ENCODE data around the gene STARD3. TPM values are rescaled to one million over a fixed set of nuclear protein-coding genes. Genes with fewer than 3 reads are reported as not detected.

The STARD3 gene
- total RNA-seq, 1 experiment from 2014 or later: 42.9 TPM

GRCh38 chr17:39671651-39672521 lies 34.9 kb downstream of the STARD3 start:
- Histone ChIP-seq H3K4me1 (ENCODE audit: low read length) (peaks cover 59% of the 10 kb centered on the region), H3K79me2 (ENCODE audit: low read length) (no peaks in the 10 kb centered on the region), H2AFZ (ENCODE audit: low read length) (0 out of 2 replicates have a peak overlapping the region, but pooled peaks have one; percentile 48), H3K4me3 (ENCODE audit: low read length) (no peak overlapping the region), H3K9ac (ENCODE audit: low read length) (peak overlapping the region; percentile 54), H3K9me2 (replicated peaks; ENCODE audit: insufficient read depth, low read length) (no peaks in the 10 kb centered on the region), H3K27me3 (ENCODE audit: low read length) (no peaks in the 10 kb centered on the region), H3K27ac (ENCODE audit: low read length) (no peak overlapping the region), H4K20me1 (ENCODE audit: insufficient read depth, low read depth, low read length) (no peaks in the 10 kb centered on the region; the same call in 1 of the 2 replicates), H3K4me2 (ENCODE audit: low read depth, low read length, poor library complexity, severe bottlenecking) (peak overlapping the region; percentile 9), H3K9me3 (ENCODE audit: low read length) (no peaks in the 10 kb centered on the region), H3K36me3 (ENCODE audit: insufficient read depth, low read length) (no peaks in the 10 kb centered on the region)
- DNase-seq: peak; percentile 70

GRCh38 chr17:39672522-39673334 lies 35.8 kb downstream of the STARD3 start:
- H3K27me3 ChIP-seq (ENCODE audit: low read length): no peaks in the 10 kb centered on the region
- H3K36me3 ChIP-seq (ENCODE audit: insufficient read depth, low read length): no peaks in the 10 kb centered on the region
- no peak for DNase-seq
- no peaks in the 10 kb centered on the region for H3K9me2 ChIP-seq (replicated peaks; ENCODE audit: insufficient read depth, low read length)
- no peak overlapping the region for H3K4me3 ChIP-seq (ENCODE audit: low read length)
- H4K20me1 ChIP-seq (ENCODE audit: insufficient read depth, low read depth, low read length): no peaks in the 10 kb centered on the region
- H2AFZ ChIP-seq (ENCODE audit: low read length): no peak overlapping the region
- H3K79me2 ChIP-seq (ENCODE audit: low read length): no peaks in the 10 kb centered on the region
- H3K9me3 ChIP-seq (ENCODE audit: low read length): no peaks in the 10 kb centered on the region
- peaks cover 59% of the 10 kb centered on the region for H3K4me1 ChIP-seq (ENCODE audit: low read length)
- H3K27ac ChIP-seq (ENCODE audit: low read length): no peak overlapping the region
- no peak overlapping the region for H3K4me2 ChIP-seq (ENCODE audit: low read depth, low read length, poor library complexity, severe bottlenecking)
- H3K9ac ChIP-seq (ENCODE audit: low read length): no peak overlapping the region

GRCh38 chr17:39673335-39674081 lies 36.6 kb downstream of the STARD3 start:
- Histone ChIP-seq H3K27ac (ENCODE audit: low read length) (no peak overlapping the region), H2AFZ (ENCODE audit: low read length) (no peak overlapping the region), H3K4me3 (ENCODE audit: low read length) (no peak overlapping the region), H3K9ac (ENCODE audit: low read length) (peak overlapping the region; percentile 20; the same call in 1 of the 2 replicates), H3K79me2 (ENCODE audit: low read length) (no peaks in the 10 kb centered on the region), H3K27me3 (ENCODE audit: low read length) (no peaks in the 10 kb centered on the region), H3K4me2 (ENCODE audit: low read depth, low read length, poor library complexity, severe bottlenecking) (no peak overlapping the region), H3K4me1 (ENCODE audit: low read length) (peaks cover 56% of the 10 kb centered on the region), H4K20me1 (ENCODE audit: insufficient read depth, low read depth, low read length) (no peaks in the 10 kb centered on the region), H3K9me2 (replicated peaks; ENCODE audit: insufficient read depth, low read length) (no peaks in the 10 kb centered on the region), H3K36me3 (ENCODE audit: insufficient read depth, low read length) (no peaks in the 10 kb centered on the region), H3K9me3 (ENCODE audit: low read length) (no peaks in the 10 kb centered on the region)
- no peak for DNase-seq

GRCh38 chr17:39674179-39674578 lies 37.2 kb downstream of the STARD3 start:
- Histone ChIP-seq H3K4me3 (ENCODE audit: low read length) (peak overlapping the region; percentile 49; the same call in 1 of the 2 replicates), H3K36me3 (ENCODE audit: insufficient read depth, low read length) (no peaks in the 10 kb centered on the region), H2AFZ (ENCODE audit: low read length) (no peak overlapping the region), H3K79me2 (ENCODE audit: low read length) (no peaks in the 10 kb centered on the region), H3K27ac (ENCODE audit: low read length) (peak overlapping the region; percentile 67), H3K9ac (ENCODE audit: low read length) (peak overlapping the region; percentile 44), H4K20me1 (ENCODE audit: insufficient read depth, low read depth, low read length) (no peaks in the 10 kb centered on the region), H3K9me3 (ENCODE audit: low read length) (no peaks in the 10 kb centered on the region), H3K4me2 (ENCODE audit: low read depth, low read length, poor library complexity, severe bottlenecking) (peak overlapping the region; percentile 61), H3K27me3 (ENCODE audit: low read length) (no peaks in the 10 kb centered on the region), H3K4me1 (ENCODE audit: low read length) (peaks cover 56% of the 10 kb centered on the region), H3K9me2 (replicated peaks; ENCODE audit: insufficient read depth, low read length) (no peaks in the 10 kb centered on the region)
- no peak for DNase-seq

GRCh38 chr17:39674702-39675389 lies 37.9 kb downstream of the STARD3 start:
- H3K27ac ChIP-seq (ENCODE audit: low read length): peak overlapping the region; percentile 67
- peak overlapping the region; percentile 49; the same call in 1 of the 2 replicates for H3K4me3 ChIP-seq (ENCODE audit: low read length)
- peak; percentile 86 for DNase-seq
- no peaks in the 10 kb centered on the region for H4K20me1 ChIP-seq (ENCODE audit: insufficient read depth, low read depth, low read length)
- H3K4me2 ChIP-seq (ENCODE audit: low read depth, low read length, poor library complexity, severe bottlenecking): peak overlapping the region; percentile 61
- no peaks in the 10 kb centered on the region for H3K9me2 ChIP-seq (replicated peaks; ENCODE audit: insufficient read depth, low read length)
- no peaks in the 10 kb centered on the region for H3K27me3 ChIP-seq (ENCODE audit: low read length)
- peaks cover 63% of the 10 kb centered on the region for H3K4me1 ChIP-seq (ENCODE audit: low read length)
- H3K9me3 ChIP-seq (ENCODE audit: low read length): no peaks in the 10 kb centered on the region
- peak overlapping the region; percentile 44 for H3K9ac ChIP-seq (ENCODE audit: low read length)
- H2AFZ ChIP-seq (ENCODE audit: low read length): no peak overlapping the region
- no peaks in the 10 kb centered on the region for H3K79me2 ChIP-seq (ENCODE audit: low read length)
- no peaks in the 10 kb centered on the region for H3K36me3 ChIP-seq (ENCODE audit: insufficient read depth, low read length)

- DNase-seq: no peak
- H3K9me3 ChIP-seq (ENCODE audit: low read length): no peaks in the 10 kb centered on the region
- H3K9ac ChIP-seq (ENCODE audit: low read length): peak overlapping the region; percentile 45
- no peak overlapping the region for H3K4me3 ChIP-seq (ENCODE audit: low read length)
- H4K20me1 ChIP-seq (ENCODE audit: insufficient read depth, low read depth, low read length): no peaks in the 10 kb centered on the region
- peaks cover 70% of the 10 kb centered on the region for H3K4me1 ChIP-seq (ENCODE audit: low read length)
- H3K27ac ChIP-seq (ENCODE audit: low read length): peak overlapping the region; percentile 67
- peak overlapping the region; percentile 61 for H3K4me2 ChIP-seq (ENCODE audit: low read depth, low read length, poor library complexity, severe bottlenecking)
- H3K79me2 ChIP-seq (ENCODE audit: low read length): no peaks in the 10 kb centered on the region
- no peaks in the 10 kb centered on the region for H3K9me2 ChIP-seq (replicated peaks; ENCODE audit: insufficient read depth, low read length)
- H3K36me3 ChIP-seq (ENCODE audit: insufficient read depth, low read length): no peaks in the 10 kb centered on the region
- H2AFZ ChIP-seq (ENCODE audit: low read length): no peak overlapping the region
- no peaks in the 10 kb centered on the region for H3K27me3 ChIP-seq (ENCODE audit: low read length)
These were observed 38.6 kb downstream of the STARD3 start for GRCh38 chr17:39675390-39676082.

GRCh38 chr17:39676198-39676819 lies 39.4 kb downstream of the STARD3 start:
- H2AFZ ChIP-seq (ENCODE audit: low read length): no peak overlapping the region
- peaks cover 73% of the 10 kb centered on the region for H3K4me1 ChIP-seq (ENCODE audit: low read length)
- H3K79me2 ChIP-seq (ENCODE audit: low read length): no peaks in the 10 kb centered on the region
- H4K20me1 ChIP-seq (ENCODE audit: insufficient read depth, low read depth, low read length): no peaks in the 10 kb centered on the region
- DNase-seq: peak; percentile 60
- no peaks in the 10 kb centered on the region for H3K9me3 ChIP-seq (ENCODE audit: low read length)
- H3K27me3 ChIP-seq (ENCODE audit: low read length): no peaks in the 10 kb centered on the region
- H3K27ac ChIP-seq (ENCODE audit: low read length): peak overlapping the region; percentile 67
- no peak overlapping the region for H3K4me2 ChIP-seq (ENCODE audit: low read depth, low read length, poor library complexity, severe bottlenecking)
- H3K4me3 ChIP-seq (ENCODE audit: low read length): no peak overlapping the region
- no peaks in the 10 kb centered on the region for H3K36me3 ChIP-seq (ENCODE audit: insufficient read depth, low read length)
- no peaks in the 10 kb centered on the region for H3K9me2 ChIP-seq (replicated peaks; ENCODE audit: insufficient read depth, low read length)
- peak overlapping the region; percentile 45 for H3K9ac ChIP-seq (ENCODE audit: low read length)
